ENCODE data around the gene NAXD. TPM values are rescaled to one million over a fixed set of nuclear protein-coding genes. Genes with fewer than 3 reads are reported as not detected.

The NAXD gene
- total RNA-seq, 2 experiments from 2014 or later: 23.3 to 25.2 TPM

Other genes starting within 250 kb of the NAXD start
- gene RAB20, start 53.8 kb upstream of the NAXD start, total RNA-seq: 1 to 10 TPM; 3.2 to 4.1 TPM
- gene CARS2, start 90.6 kb downstream of the NAXD start, total RNA-seq: 10 to 100 TPM; 58.9 to 69.5 TPM
- 10 to 100 TPM; 16.0 to 21.3 TPM for gene ING1, start 98.2 kb downstream of the NAXD start, total RNA-seq